Psoas muscle (tissue), 8 donors: Measurements from ENCODE around the gene TBC1D22A. TPM values are rescaled to one million over a fixed set of nuclear protein-coding genes. Genes with fewer than 3 reads are reported as not detected.
A peak's percentile ranks its signal among the peaks of the same experiment; 100 is the strongest.

Experiments used
- ATAC-seq, 4 donors: fragments of 200-7000 bp; cut with Tn5 transposase; one replicate each; pipeline ENCODE4 v1.9.1; 2020; ENCODE audit warnings: moderate library complexity in 3 of 4, mild to moderate bottlenecking in 2 of 4
- DNase-seq, 2 donors: peaks; one replicate each; pipeline ENCODE4 v3.0.0-alpha.2; 2020
- H3K27ac ChIP-seq: fragments of 200-600 bp; one replicate; pipeline ENCODE4 v1.8.0; 2022
- H3K27me3 ChIP-seq, 3 donors: fragments of 200-600 bp in 1 of 3; one replicate each; pipeline versions ENCODE4 v1.6.1 to v1.8.0; 2013 to 2022; ENCODE audit warnings: low read length in 2 of 3, mild to moderate bottlenecking in 2 of 3, moderate library complexity in 1 of 3; ENCODE audit not compliant: insufficient read depth in 3 of 3
- H3K36me3 ChIP-seq, 2 donors: fragments of 200-600 bp in 1 of 2; one replicate each; pipeline versions ENCODE4 v1.6.1 to v1.8.0; 2013 to 2022; ENCODE audit warnings: low read depth in 1 of 2, mild to moderate bottlenecking in 1 of 2, moderate library complexity in 1 of 2; ENCODE audit not compliant: insufficient read depth in 1 of 2
- H3K4me1 ChIP-seq: fragments of 200-600 bp; one replicate; pipeline ENCODE4 v1.8.0; 2022
- H3K4me3 ChIP-seq: fragments of 200-600 bp; one replicate; pipeline ENCODE4 v1.8.0; 2022; ENCODE audit warnings: mild to moderate bottlenecking
- H3K9me3 ChIP-seq: fragments of 200-600 bp; one replicate; pipeline ENCODE4 v1.8.0; 2022
- WGBS, 3 donors: extraction: QIAGEN DNeasy Blood & Tissue Kit; methylation state at CpG; one replicate each; pipeline versions ENCODE4 v1.1.6 to v1.1.7; 2013; 5-methylcytosine and 5-hydroxymethylcytosine counted together
- intact Hi-C, 2 donors: fragments of 100-400 bp; cut with DNase I; formaldehyde crosslinking; loops; one replicate each; pipeline versions ENCODE4 v1.11.0 to v1.14.2; 2022
- polyA plus RNA-seq, 3 donors: library from polyadenylated mRNA; stranded (reverse); fragments of 200-250 nt; gene quantifications; one replicate each; pipeline ENCODE4 v1.2.3, GENCODE V29; 2013
- total RNA-seq, 4 donors: library from RNA; stranded (reverse); fragmentation: NEBNext Ultra II Directional in 2 of 4; extraction: Animal tissue kit (Norgen Biotek cat#: 25700) in 2 of 4; gene quantifications; one replicate each; pipeline versions ENCODE4 v1.2.1 to v1.2.4, GENCODE V29; 2021 to 2023
- TF ChIP-seq, protein P1 (sequence below): fragments of 200-600 bp; IDR thresholded peaks from one replicate; pipeline ENCODE4 v1.8.0; 2022; ENCODE audit warnings: antibody characterized with exemption
- donor health status: healthy with polysubstance abuse.
- donor health status: DM: no; HTN: no; CAD: no; lungs with moderate emphysema.
- donor health status: Bipolar disorder and iron deficiency.
- donor health status: healthy.
- donor health status: DM: yes; HTN: yes; CAD: no.
- donor health status: DM: no; HTN: no; CAD: no.
- donor health status: DM: no; HTN: no; CAD: no.
- donor health status: DM: yes; HTN: yes; CAD: no.

TBC1D22A gene
- total and polyA plus RNA-seq, 7 donors: 11.7 to 25.0 (median 18.9) TPM

DNA sequence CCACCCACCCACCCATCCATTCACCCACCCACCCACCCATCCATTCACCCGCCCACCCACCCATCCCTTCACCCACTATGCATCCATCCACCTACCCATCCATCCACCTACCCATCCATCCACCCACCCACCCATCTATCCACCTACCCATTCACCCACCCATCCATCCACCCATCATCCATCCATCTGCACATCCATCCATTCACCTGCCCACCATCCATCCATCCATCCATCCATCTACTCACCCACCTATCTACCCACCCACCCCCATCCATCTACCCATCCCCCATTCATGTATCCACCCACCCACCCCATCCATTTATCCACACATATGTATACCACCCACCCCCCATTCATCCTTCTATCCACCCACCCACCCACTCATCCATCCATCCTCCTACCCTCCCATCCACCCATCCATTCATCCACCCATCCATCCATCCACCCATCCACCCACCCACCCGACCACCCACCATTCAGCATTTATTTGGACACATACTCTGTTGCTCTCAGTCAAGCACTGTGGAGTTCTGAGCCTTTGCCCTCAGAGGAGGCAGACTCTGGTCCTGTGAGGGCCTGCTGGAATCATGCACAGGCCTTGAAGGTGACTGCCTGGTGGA is 380.1 kb downstream of the TBC1D22A start:
- no peaks in the 10 kb centered on the region for H3K9me3 ChIP-seq
- no peak overlapping the region for H3K27ac ChIP-seq
- no peaks in the 10 kb centered on the region for H3K27me3 ChIP-seq
- DNase-seq: no peak
- TF ChIP-seq, protein P1, sequence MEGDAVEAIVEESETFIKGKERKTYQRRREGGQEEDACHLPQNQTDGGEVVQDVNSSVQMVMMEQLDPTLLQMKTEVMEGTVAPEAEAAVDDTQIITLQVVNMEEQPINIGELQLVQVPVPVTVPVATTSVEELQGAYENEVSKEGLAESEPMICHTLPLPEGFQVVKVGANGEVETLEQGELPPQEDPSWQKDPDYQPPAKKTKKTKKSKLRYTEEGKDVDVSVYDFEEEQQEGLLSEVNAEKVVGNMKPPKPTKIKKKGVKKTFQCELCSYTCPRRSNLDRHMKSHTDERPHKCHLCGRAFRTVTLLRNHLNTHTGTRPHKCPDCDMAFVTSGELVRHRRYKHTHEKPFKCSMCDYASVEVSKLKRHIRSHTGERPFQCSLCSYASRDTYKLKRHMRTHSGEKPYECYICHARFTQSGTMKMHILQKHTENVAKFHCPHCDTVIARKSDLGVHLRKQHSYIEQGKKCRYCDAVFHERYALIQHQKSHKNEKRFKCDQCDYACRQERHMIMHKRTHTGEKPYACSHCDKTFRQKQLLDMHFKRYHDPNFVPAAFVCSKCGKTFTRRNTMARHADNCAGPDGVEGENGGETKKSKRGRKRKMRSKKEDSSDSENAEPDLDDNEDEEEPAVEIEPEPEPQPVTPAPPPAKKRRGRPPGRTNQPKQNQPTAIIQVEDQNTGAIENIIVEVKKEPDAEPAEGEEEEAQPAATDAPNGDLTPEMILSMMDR: no peak
- intact Hi-C loops: no loop called here
- 94 to 100% (median 97%) methylated on average over 2 of the region's 2 CpGs for WGBS, 3 donors
- no peak overlapping the region for H3K4me3 ChIP-seq
- H3K4me1 ChIP-seq: no peaks in the 10 kb centered on the region
- no peak for ATAC-seq
- no peaks in the 10 kb centered on the region for H3K36me3 ChIP-seq

DNA sequence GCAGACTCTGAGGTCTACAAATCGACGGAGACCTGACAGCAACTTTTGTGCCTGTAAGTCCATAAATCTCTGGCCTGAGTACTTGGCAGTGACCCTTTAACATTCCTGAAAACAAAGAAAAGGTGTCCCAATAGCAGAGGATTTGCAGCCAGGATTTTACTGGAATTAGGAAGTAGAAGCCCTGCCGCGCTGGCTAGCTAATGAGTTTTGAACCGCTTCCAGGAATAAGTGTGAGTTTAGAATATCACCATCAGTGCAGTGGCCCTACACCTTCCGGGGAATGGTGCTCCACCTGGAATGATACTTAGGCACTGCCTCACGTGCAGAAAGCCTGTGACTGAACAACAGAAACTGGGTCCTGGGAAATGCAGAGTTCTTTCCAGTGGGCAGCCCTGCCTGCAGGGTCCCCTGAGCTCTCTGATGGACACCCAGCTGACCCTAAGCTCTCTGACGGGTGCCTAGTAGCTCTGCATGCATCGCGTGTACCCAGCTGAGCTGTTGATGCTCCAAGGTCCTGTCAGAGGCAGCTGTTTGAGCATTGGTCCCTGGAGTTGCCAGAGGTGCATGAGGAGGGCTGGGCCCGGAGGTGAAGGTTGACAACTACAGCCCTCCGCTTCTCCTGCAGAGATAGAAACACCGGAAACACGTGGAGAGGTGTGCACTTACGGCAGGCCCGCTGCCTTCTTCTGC is 380.9 kb downstream of the TBC1D22A start:
- Histone ChIP-seq H3K9me3 (no peaks in the 10 kb centered on the region), H3K36me3 (no peaks in the 10 kb centered on the region)
- DNase-seq: no peak

DNA sequence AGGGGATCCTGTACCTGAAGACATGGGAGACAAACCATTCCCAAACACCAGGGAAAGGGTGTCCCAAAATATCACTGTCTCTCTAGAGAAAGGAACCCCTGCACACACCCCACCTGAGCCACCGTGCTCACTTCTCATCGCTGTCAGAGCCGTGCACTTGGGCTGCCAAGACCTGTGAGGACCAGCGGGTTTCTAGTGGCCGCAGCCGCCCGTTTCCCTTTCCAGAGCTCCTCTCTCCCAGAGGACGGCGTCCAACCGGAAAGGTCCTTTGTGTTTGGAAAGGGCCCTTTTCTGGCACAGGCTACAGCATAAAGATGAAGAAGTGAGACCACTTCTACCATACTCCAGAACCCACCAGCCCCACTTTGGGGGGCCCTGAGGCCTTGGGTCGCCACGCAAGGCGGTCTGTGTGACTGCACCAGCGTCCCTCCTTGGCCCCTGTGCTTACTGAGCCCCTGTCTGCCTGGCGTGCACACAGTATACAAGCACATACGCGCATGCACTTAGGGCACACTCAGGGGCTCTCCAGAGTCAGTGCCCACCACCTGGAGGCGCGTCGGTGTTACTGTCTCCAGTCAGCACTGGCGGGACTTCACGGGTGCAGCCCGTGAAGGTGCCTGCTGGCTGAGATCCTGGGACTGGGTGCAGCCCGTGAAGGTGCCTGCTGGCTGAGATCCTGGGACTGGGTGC is 381.8 kb downstream of the TBC1D22A start:
- TF ChIP-seq, protein P1: no peak
- Histone ChIP-seq H3K27ac (no peak overlapping the region), H3K9me3 (no peaks in the 10 kb centered on the region), H3K4me3 (no peak overlapping the region), H3K27me3 (no peaks in the 10 kb centered on the region), H3K36me3 (no peaks in the 10 kb centered on the region), H3K4me1 (no peaks in the 10 kb centered on the region)
- ATAC-seq (no peak), DNase-seq (peak in 1 of 2 donors; percentile 45)
- 88 to 95% (median 91%) methylated on average over 24 of the region's 24 CpGs for WGBS, 3 donors
- intact Hi-C loops: no loop called here

More for the DNA sequence above, 380.9 kb downstream of the TBC1D22A start:
- Histone ChIP-seq H3K4me3 (no peak overlapping the region), H3K4me1 (no peaks in the 10 kb centered on the region), H3K27ac (no peak overlapping the region), H3K27me3 (no peaks in the 10 kb centered on the region)
- WGBS, 3 donors: 71 to 81% (median 79%) methylated on average over 16 of the region's 16 CpGs
- peak in 1 of 4 donors; percentile 16 for ATAC-seq
- TF ChIP-seq, protein P1: no peak
- intact Hi-C loops: no loop called here

DNA sequence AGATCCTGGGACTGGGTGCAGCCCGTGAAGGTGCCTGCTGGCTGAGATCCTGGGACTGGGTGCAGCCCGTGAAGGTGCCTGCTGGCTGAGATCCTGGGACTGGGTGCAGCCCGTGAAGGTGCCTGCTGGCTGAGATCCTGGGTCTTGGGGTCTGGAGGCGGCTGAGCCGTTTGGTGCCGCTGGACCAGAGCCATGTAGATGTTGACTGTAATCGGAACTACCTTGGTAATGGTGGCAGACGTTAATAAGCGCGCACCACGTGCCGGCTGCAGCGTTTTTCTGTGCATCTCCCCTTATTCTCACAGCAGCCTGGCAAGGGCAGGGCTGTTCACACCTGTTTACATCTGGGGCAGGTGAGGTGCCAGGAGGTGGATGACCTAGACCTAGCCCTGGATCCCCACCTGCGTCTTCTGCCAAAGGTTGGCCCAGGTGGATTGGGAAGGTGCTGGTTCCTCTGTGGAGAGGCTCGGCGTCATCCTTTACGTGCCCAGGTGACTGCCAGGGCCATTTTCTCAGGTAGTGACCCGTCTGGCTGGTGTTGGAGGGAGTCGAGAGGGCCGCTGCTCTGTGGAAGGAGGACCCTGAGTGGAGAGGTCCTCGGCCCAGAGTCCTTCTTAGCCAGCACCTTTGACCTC is 382.5 kb downstream of the TBC1D22A start:
- intact Hi-C loops: no loop called here
- 89 to 96% (median 92%) methylated on average over 14 to 20 of the region's 21 CpGs for WGBS, 3 donors
- no peaks in the 10 kb centered on the region for H3K27me3 ChIP-seq
- no peak overlapping the region for H3K27ac ChIP-seq
- no peak for DNase-seq
- H3K9me3 ChIP-seq: no peaks in the 10 kb centered on the region
- no peaks in the 10 kb centered on the region for H3K36me3 ChIP-seq
- no peak overlapping the region for H3K4me3 ChIP-seq
- no peaks in the 10 kb centered on the region for H3K4me1 ChIP-seq
- TF ChIP-seq, protein P1: no peak
- no peak for ATAC-seq
